ENCODE data around the gene SCAP.
"Not testable (repeated sequence)": the region's sequence is repeated elsewhere in the genome, so short reads cannot be mapped to it uniquely, and the experiment has no call there.

SCAP gene

DNA sequence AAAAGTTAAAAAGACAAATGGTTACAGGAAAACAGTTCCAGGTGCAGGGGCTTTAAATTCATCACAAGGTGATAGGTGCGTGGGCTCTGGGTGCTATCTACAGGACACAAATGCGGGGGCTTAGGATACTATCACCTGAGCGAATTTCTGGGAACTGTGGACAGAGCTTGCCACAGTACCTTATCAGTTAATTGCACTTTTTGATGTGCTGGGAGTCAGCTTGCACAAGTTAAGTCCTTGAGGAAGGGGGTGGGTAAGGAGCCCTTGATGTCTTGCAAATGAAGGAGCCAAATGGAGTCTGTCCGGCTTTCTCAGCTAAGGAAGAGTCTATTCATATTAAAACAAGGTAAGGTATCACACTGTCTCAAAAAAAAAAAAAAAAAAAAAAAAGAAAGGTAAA is 6.0 kb upstream of the SCAP start:
- not testable (repeated sequence) for DNase-seq (ENCODE audit: low read depth in 2 of 2)

DNA sequence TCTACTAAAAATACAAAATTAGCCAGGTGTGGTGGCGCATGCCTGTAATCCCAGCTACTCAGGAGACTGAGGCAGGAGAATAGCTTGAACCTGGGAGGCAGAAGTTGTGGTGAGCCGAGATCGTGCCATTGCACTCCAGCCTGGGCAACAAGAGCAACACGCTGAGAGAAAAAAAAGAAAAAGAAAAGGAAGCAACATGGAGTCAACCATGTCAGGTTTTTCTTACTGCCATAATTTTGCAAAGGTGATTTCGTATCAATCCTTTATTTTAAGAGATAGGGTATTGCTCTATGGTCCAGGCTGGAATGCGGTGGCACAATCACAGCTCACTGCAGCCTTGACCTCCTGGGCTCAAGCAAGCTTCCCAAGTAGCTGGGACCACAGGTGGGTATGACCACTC is 4.5 kb upstream of the SCAP start:
- not testable (repeated sequence) for DNase-seq (ENCODE audit: low read depth in 2 of 2)

GRCh38 chr3:47479826-47480160 is 4.1 kb upstream of the SCAP start:
- no peak for DNase-seq (ENCODE audit: low read depth in 2 of 2)

DNA sequence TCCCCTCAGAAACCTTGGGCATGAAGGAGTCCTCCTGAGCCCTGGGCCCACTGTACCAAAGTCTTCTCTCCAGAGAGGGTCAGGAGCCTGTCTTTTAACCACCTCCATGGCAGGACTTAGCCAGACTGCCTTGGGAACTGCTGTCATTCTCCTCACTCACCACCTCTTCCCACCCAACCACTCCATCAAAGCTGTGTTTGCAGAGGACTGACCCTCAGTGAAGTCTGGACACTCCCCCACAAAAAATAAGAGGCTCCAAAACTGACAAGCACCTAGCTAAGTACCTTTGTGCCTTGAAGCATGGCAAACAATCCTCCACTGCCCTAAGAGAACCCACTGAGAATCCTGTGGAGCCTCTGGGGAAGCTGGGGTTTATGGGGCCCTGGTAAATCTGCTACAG is 2.3 kb upstream of the SCAP start:
- DNase-seq (ENCODE audit: low read depth in 2 of 2), result no peak

- no peak for DNase-seq (ENCODE audit: low read depth in 2 of 2)
Measured at GRCh38 chr3:47476644-47477199, 981 bp upstream of the SCAP start.

DNA sequence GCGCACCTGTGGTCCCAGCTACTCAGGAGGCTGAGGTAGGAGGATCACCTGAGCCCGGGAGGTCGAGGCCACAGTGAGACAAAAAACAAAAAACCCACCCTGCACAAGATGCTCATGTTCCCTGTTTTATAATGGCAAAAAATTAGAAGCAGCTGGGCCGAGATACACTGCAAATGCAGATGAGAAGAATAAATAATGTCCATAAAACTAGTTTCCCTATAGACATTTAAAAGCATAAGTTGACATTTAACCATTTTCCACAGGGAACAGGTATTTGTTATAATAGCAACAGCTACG is 537 bp upstream of the SCAP start:
- no peak for DNase-seq (ENCODE audit: low read depth in 2 of 2)

GRCh38 chr3:47475029-47475569 is 642 bp downstream of the SCAP start:
- DNase-seq (ENCODE audit: low read depth in 2 of 2), result no peak

DNA sequence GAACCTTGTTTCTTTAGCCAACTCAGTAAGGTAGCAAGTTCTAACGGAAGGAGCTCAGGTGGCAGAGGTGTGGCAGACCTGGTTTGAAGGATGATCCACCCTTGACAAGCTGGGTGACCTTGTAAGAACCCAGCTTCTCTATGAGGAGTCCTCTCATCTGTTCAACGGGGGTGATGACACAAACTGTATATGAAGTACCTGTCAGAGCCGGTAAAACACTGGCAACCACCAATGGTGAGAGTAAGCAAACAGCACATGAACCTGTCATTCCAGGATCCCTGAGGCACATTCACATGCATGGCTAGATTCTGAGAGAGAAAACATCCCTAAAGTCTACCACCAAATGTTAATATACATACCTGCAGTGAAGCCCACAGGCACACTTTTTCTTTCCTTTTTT is 2.4 kb downstream of the SCAP start:
- DNase-seq (ENCODE audit: low read depth in 2 of 2), result no peak

- DNase-seq (ENCODE audit: low read depth in 2 of 2), result no peak
Measured at GRCh38 chr3:47469616-47470015, 6.1 kb downstream of the SCAP start.

- DNase-seq (ENCODE audit: low read depth in 2 of 2), result not testable (repeated sequence)
Measured at GRCh38 chr3:47468315-47468714, 7.4 kb downstream of the SCAP start.

- DNase-seq (ENCODE audit: low read depth in 2 of 2), result no peak
Measured at GRCh38 chr3:47464588-47464987, 11.2 kb downstream of the SCAP start.

GRCh38 chr3:47459534-47460085 is 16.1 kb downstream of the SCAP start:
- not testable (repeated sequence) for DNase-seq (ENCODE audit: low read depth in 2 of 2)

- no peak for DNase-seq (ENCODE audit: low read depth in 2 of 2)
Measured at GRCh38 chr3:47456984-47457383, 18.8 kb downstream of the SCAP start.

- no peak for DNase-seq (ENCODE audit: low read depth in 2 of 2)
Measured at GRCh38 chr3:47455806-47456452, 19.8 kb downstream of the SCAP start.

DNA sequence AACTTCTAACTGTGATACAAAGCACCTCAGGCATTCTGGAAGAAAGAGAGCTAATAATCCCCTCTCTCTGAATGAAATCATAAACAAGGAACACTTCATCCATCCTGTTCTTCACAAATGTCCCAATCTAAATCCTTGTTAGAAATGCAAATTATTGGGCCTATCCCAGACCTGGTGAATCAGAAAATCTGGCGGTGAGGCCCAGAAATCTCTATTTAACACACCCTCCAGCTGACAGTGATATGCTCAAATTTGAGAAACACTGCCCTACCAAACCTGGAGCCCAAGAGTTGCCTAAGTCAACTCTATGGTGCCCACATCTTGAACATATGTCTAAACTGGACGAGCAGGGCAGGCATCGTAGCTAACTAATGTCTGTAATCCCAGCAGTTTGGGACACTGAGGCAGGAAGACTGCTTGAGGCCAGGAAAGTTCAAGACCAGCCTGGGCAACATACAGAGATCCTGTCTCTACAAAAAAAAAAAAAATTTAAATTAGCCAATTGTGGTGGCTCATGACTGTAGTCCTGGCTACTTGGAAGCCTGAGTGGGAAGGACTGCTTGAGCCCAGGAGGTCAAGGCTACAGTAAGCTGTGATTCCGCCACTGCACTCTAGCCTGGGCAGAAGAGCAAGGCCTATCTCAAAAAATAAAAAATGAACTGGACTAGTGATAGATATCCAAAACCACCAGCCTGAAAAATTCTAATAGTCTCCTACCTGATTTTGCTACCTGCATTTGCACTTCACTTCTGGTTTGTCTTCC is 23.1 kb downstream of the SCAP start:
- DNase-seq (ENCODE audit: low read depth in 2 of 2), result no peak

- DNase-seq (ENCODE audit: low read depth in 2 of 2), result no peak
Measured at GRCh38 chr3:47444103-47444502, 31.6 kb downstream of the SCAP start.

DNA sequence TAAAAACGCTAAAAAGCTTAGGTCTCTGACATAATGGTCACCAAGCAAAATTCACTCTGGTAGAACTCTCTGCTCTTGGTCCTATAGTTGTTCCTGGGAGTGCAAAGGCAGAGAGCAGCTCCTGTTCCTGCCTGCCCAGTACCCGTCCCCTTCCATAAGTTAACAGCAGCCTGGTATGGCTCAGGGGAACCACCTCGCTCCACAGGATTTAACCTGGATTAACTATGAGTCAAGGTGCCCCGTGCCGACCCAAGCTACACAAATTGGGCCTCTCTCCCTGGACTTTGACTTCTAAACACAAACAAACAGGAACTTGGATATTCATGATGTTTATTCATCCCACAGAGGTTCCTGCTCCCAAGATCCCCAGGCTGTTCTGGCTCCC is 32.1 kb downstream of the SCAP start:
- DNase-seq (ENCODE audit: low read depth in 2 of 2), result no peak

- DNase-seq (ENCODE audit: low read depth in 2 of 2), result no peak
Measured at GRCh38 chr3:47441796-47442551, 33.8 kb downstream of the SCAP start.

DNA sequence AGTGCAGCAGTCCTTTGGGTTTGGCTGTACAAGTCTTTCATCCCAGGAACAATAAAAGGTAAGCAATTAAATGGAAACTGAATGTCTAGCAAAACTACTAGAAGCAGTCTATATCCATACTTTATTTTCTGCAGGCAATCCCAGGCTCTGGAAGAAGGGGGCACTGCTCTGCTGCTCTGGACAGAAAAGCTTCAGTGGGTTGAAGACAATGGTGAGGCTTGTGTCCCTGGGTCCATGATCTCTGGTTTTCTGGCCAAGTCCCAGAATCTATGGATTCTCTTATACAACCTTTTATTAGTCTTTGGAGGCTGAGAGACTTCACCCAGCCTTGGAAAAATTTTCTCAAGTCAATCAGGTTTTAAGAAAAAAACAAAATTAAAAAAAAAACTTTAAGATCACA is 35.6 kb downstream of the SCAP start:
- no peak for DNase-seq (ENCODE audit: low read depth in 2 of 2)

GRCh38 chr3:47436180-47436579 is 39.6 kb downstream of the SCAP start:
- no peak for DNase-seq (ENCODE audit: low read depth in 2 of 2)

DNA sequence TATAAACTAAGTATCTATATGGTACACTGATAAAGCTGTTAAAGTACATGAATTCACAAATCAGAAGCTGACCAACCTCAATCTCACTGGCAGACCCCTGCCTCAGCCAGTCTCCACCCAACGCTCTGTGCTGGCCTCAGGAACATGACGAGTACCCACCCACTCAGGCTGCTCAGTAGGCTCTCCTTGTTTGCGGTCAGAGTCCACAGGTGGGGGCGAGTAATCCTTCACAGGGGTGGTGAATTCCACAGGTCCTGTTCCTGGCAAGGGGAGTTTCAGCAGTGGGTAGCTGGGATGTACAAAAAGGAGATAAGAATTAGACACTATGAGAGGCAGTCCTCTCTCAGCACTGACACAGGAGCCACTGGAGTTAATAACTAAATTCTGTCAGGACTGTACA is 40.9 kb downstream of the SCAP start:
- DNase-seq (ENCODE audit: low read depth in 2 of 2), result no peak

DNA sequence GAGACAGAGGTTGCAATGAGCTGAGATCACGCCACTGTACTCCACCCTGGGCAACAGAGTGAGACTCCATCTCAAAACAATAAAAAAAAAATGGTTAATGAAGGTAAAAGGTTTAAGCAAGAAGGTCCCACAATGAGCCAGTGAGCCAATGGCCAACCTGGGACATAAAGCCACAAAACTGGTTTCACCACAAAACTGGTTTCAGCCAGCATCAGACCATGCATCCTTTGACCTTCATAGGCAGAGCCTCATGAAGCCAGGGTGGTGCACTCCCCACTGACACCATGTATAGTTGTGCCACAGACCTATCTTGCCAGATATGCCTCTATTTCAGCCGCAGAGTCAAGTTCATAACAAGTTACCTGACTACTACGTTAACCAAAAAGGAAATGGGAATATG is 41.9 kb downstream of the SCAP start:
- DNase-seq (ENCODE audit: low read depth in 2 of 2), result no peak

All from stimulated activated CD8-positive, alpha-beta memory T cell treated with anti-CD3 and anti-CD28 coated beads, Interleukin-7, amount 100 ng/mL, for 4 hours (primary cell).